Heart left ventricle (tissue), 16 donors: ENCODE measurements around the gene GRIP2. TPM values are rescaled to one million over a fixed set of nuclear protein-coding genes. Genes with fewer than 3 reads are reported as not detected.

ENCODE experiments used
- ATAC-seq, 4 donors: fragments of 200-7000 bp; cut with Tn5 transposase; one replicate each; pipeline ENCODE4 v1.9.1; 2020 to 2022; ENCODE audit warnings: moderate library complexity in 4 of 4, mild to moderate bottlenecking in 3 of 4, moderate number of reproducible peaks in 1 of 4
- DNase-seq, 5 donors: peaks; one replicate each; pipeline ENCODE4 v3.0.0-alpha.2; 2020
- H3K27ac ChIP-seq, 12 donors: fragments of 200-600 bp; sonication (generic) in 4 of 12; one replicate each; pipeline versions ENCODE4 v1.5.0 to v1.8.0; 2016 to 2022; ENCODE audit warnings: mild to moderate bottlenecking in 2 of 12
- H3K27me3 ChIP-seq, 9 donors: fragments of 200-600 bp; sonication (generic) in 2 of 9; one replicate each; pipeline versions ENCODE4 v1.5.1 to v1.8.0; 2016 to 2022; ENCODE audit warnings: mild to moderate bottlenecking in 3 of 9
- H3K36me3 ChIP-seq, 9 donors: fragments of 200-600 bp; sonication (generic) in 2 of 9; one replicate each; pipeline versions ENCODE4 v1.5.0 to v1.8.0; 2018 to 2022; ENCODE audit warnings: mild to moderate bottlenecking in 2 of 9
- H3K4me1 ChIP-seq, 12 donors: fragments of 200-600 bp; sonication (generic) in 4 of 12; one replicate each; pipeline versions ENCODE4 v1.5.0 to v1.8.0; 2016 to 2022; ENCODE audit warnings: mild to moderate bottlenecking in 3 of 12
- H3K4me3 ChIP-seq, 12 donors: fragments of 200-600 bp; sonication (generic) in 4 of 12; one replicate each; pipeline versions ENCODE4 v1.5.0 to v1.8.0; 2017 to 2022; ENCODE audit warnings: mild to moderate bottlenecking in 9 of 12, moderate library complexity in 4 of 12
- H3K9me3 ChIP-seq, 12 donors: fragments of 200-600 bp; sonication (generic) in 4 of 12; one replicate each; pipeline versions ENCODE4 v1.5.0 to v1.8.0; 2016 to 2022; ENCODE audit warnings: mild to moderate bottlenecking in 1 of 12
- POLR2A ChIP-seq, 2 donors: fragments of 450-650 bp; IDR thresholded peaks; one replicate each; pipeline ENCODE4 v1.6.1; 2017; ENCODE audit warnings: antibody characterized with exemption in 2 of 2, mild to moderate bottlenecking in 2 of 2, moderate library complexity in 2 of 2
- WGBS, 4 donors: extraction: QIAGEN DNeasy Blood & Tissue Kit in 2 of 4; methylation state at CpG; one replicate each; pipeline versions ENCODE4 v1.1.5 to v1.1.7; 2013 to 2018; 5-methylcytosine and 5-hydroxymethylcytosine counted together
- intact Hi-C, 10 donors: fragments of 100-400 bp; cut with DNase I; formaldehyde crosslinking; loops; one replicate each; pipeline versions ENCODE4 v1.11.1 to v1.14.2; 2022
- polyA plus RNA-seq, 2 donors: library from polyadenylated mRNA; stranded (reverse); fragments of 200-250 nt; gene quantifications; one replicate each; pipeline ENCODE4 v1.2.3, GENCODE V29; 2013
- total RNA-seq, 9 donors: library from RNA; depleted of rRNA in 2 of 9; stranded (reverse); fragments of >200 nt in 2 of 9; fragmentation: NEBNext Ultra II Directional in 3 of 9; extraction: Animal tissue kit (Norgen Biotek cat#: 25700) in 3 of 9; gene quantifications; one replicate each; pipeline versions ENCODE4 v1.1.0 to v1.2.4, GENCODE V29; 2016 to 2023
- TF ChIP-seq, protein P1 (sequence below), 12 donors: fragments of 200-600 bp; sonication (generic) in 4 of 12; IDR thresholded peaks; one replicate each; pipeline versions ENCODE4 v1.5.0 to v1.8.0; 2018 to 2022; ENCODE audit warnings: antibody characterized with exemption in 12 of 12, mild to moderate bottlenecking in 5 of 12
- donor health status: ischemic (EF 13 %, LVEDD 7.1; RV severe dilation, severe dysfunction).
- donor health status: healthy with polysubstance abuse.
- donor health status: DM: no; HTN: yes; CAD: no.
- donor health status: DM: no; HTN: no; CAD: no.
- donor health status: ischemic (EF 25% LVEDD 6.9; RV normal size, moderate dysfunction).
- donor health status: ischemic (EF 25% LVEDD 5.7; RV mildly dilated, moderate dysfunction).
- donor health status: healthy.
- donor health status: DM: yes; HTN: yes; CAD: no.
- donor health status: ischemic (EF 35%, LVEDD 5.7; RV mildly dilated, moderate dysfunction).
- donor health status: nonischemic (EF 11% LVEDD 7.7; RV severe dilation, severe dysfunction).
- donor health status: DM: yes; HTN: yes; CAD: no.
- donor health status: PGD.
- donor health status: ischemic (EF 29% LVEDD 5.4; RV normal size, mild dysfunction).
- donor health status: nonischemic (EF 23%, LVEDD 6.1; RV moderate dilation, normal function).

GRIP2 gene
- total and polyA plus RNA-seq, 11 donors: 5.8 to 56.7 (median 28.7) TPM

DNA sequence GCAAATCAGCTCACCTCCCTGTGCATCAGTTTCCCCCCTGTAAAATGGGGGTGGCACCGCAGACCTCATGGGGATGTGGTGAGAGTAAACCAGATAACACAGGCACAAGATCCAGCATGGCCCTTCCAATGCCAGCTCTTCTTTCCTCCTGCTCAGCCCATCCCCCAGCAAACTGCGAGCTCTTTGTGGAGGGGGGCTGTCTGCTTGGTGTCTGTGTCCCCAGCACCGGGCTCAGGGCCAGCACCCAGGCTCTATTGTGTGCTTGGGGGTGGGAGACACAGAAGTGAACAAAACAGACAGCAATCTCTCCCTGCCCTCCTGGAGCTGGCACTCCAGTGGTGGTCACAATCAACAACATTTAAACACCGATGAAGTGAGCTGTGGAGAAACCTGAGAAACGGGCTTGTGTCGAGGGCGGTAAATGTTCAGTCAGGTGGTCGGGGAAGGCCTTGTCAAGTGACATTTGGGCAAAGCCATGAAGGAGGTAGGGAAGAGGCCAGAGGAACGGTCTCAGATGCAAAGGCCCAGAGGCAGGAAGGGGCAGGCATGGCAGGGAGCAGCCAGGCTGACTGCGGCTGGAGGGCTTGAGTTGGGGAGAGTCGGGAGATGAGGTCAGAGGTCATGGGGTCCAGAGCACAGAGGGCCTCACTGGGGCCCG lies 28.4 kb downstream of the GRIP2 start:
- intact Hi-C loops: loop anchor here in 3 of 10 donors (10.0 kb wide), 3 partner anchors 93 to 413 kb away; no protein-coding TSS in a partner anchor
- WGBS, 4 donors: 60 to 63% (median 61%) methylated on average over 12 of the region's 12 CpGs
- H3K4me3 ChIP-seq: no peak overlapping the region
- H3K36me3 ChIP-seq: peaks cover 0 to 40% (median 13%) of the 10 kb centered on the region in 9 donors
- TF ChIP-seq, protein P1, sequence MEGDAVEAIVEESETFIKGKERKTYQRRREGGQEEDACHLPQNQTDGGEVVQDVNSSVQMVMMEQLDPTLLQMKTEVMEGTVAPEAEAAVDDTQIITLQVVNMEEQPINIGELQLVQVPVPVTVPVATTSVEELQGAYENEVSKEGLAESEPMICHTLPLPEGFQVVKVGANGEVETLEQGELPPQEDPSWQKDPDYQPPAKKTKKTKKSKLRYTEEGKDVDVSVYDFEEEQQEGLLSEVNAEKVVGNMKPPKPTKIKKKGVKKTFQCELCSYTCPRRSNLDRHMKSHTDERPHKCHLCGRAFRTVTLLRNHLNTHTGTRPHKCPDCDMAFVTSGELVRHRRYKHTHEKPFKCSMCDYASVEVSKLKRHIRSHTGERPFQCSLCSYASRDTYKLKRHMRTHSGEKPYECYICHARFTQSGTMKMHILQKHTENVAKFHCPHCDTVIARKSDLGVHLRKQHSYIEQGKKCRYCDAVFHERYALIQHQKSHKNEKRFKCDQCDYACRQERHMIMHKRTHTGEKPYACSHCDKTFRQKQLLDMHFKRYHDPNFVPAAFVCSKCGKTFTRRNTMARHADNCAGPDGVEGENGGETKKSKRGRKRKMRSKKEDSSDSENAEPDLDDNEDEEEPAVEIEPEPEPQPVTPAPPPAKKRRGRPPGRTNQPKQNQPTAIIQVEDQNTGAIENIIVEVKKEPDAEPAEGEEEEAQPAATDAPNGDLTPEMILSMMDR (IDR thresholded peaks at IDR 0.05): no peak
- no peak for TF ChIP-seq POLR2A (IDR thresholded peaks at IDR 0.05)
- peak overlapping the region in 4 of 12 donors; percentile 9 to 48 (median 20) for H3K27ac ChIP-seq
- peaks cover 0 to 27% (median 4%) of the 10 kb centered on the region in 12 donors for H3K4me1 ChIP-seq
- DNase-seq (peak in 3 of 5 donors; percentile 10 to 17 (median 13)), ATAC-seq (no peak)
- H3K9me3 ChIP-seq: no peaks in the 10 kb centered on the region
- H3K27me3 ChIP-seq: no peaks in the 10 kb centered on the region

DNA sequence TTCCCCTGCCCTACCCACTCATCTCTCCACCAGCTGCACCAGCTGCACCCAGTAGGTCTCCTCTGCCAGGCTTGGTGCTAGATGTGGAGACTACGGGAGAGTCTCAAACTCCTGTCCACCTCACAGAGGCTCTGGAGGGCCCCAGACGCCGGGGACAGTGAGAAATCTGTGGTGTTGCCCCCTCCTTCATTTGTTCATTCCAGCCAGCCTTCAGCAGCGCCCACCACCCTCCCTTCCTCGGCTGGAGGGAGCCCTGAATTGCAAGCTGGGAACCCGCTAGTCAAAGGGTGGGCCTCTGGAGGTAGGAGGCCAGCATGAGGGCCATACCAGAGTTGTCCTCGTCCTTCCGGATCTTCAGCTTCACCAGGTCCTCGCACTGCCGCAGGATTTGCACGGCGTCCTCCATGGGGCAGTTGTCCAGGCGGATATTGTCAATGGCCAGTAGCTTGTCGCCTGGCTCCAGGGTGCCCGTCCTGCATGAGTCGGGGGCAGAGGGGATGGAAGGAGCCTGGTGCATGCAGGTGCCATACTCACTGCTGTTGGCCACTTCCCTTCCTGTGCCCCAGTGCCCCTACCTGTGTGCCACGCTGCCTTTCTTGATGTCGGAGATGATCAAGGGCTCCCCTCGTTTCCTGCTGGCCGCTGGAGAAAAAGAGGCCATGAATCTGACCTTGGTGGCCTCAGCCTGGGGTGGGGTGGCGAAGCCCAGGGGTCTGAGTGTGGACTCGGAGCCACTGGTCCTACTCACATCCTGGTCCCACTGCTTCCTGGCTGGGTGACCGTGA lies 29.1 kb downstream of the GRIP2 start:
- H3K4me3 ChIP-seq: no peak overlapping the region
- no peaks in the 10 kb centered on the region for H3K27me3 ChIP-seq
- H3K9me3 ChIP-seq: no peaks in the 10 kb centered on the region
- no peak for TF ChIP-seq POLR2A (IDR thresholded peaks at IDR 0.05)
- TF ChIP-seq, protein P1 (IDR thresholded peaks at IDR 0.05): no peak
- intact Hi-C loops: loop anchor here in 3 of 10 donors (10.0 kb wide), 3 partner anchors 94 to 414 kb away; no protein-coding TSS in a partner anchor
- DNase-seq (peak in 3 of 5 donors; percentile 6 to 45 (median 9)), ATAC-seq (no peak)
- whole genome bisulfite sequencing, 4 donors: 88 to 93% (median 89%) methylated on average over 19 to 23 of the region's 23 CpGs
- peaks cover 0 to 27% (median 4%) of the 10 kb centered on the region in 12 donors for H3K4me1 ChIP-seq
- peaks cover 0 to 40% (median 17%) of the 10 kb centered on the region in 9 donors for H3K36me3 ChIP-seq
- peak overlapping the region in 2 of 12 donors; percentile 28 to 48 for H3K27ac ChIP-seq

DNA sequence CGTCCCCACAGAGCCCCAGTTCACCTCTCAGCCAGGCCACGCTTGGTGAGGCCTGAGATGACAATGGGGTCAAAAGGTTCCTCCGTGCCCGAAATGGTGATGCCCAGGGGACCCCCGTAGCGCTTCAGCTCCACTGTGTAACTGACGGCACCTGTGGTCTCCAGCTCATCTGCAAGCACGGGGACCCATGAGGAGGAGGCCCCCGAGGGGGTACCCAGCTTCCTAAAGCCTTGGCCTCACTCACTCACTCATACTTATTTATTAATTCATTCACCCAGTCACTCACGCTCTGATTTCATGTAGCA lies 30.4 kb downstream of the GRIP2 start:
- Histone ChIP-seq H3K4me3 (no peak overlapping the region), H3K36me3 (peaks cover 0 to 37% (median 12%) of the 10 kb centered on the region in 9 donors), H3K27ac (no peak overlapping the region), H3K9me3 (no peaks in the 10 kb centered on the region), H3K27me3 (no peaks in the 10 kb centered on the region), H3K4me1 (peaks cover 0 to 27% (median 4%) of the 10 kb centered on the region in 12 donors)
- no peak for ATAC-seq
- TF ChIP-seq, protein P1 (IDR thresholded peaks at IDR 0.05): no peak
- TF ChIP-seq POLR2A (IDR thresholded peaks at IDR 0.05): no peak
- 83 to 91% (median 89%) methylated on average over 10 of the region's 10 CpGs for WGBS, 4 donors
- peak in 3 of 5 donors; percentile 5 to 33 (median 14) for DNase-seq
- intact Hi-C loops: loop anchor here (1.0 to 10.0 kb wide), 9 partner anchors 39 to 415 kb away; partner anchors contain the start of gene CCDC174 (in 1 of the 10)
